SW 1271 (cell line): ENCODE results near the gene FHOD3.
A peak's percentile ranks its signal among the peaks of the same experiment; 100 is the strongest.
"Not testable (repeated sequence)": the region's sequence is repeated elsewhere in the genome, so short reads cannot be mapped to it uniquely, and the experiment has no call there.

Experiments
- DNase-seq, 2 experiments: peaks; one replicate each; lab custom pipeline; 2025; lab: John Stamatoyannopoulos, UW

The FHOD3 gene

GRCh38 chr18:36786686-36787085, 489.2 kb downstream of the FHOD3 start:
- DNase-seq, result no peak

- no peak for DNase-seq
These were observed 495.2 kb downstream of the FHOD3 start for GRCh38 chr18:36792634-36793283.

GRCh38 chr18:36798738-36799473, 501.4 kb downstream of the FHOD3 start:
- no peak for DNase-seq

GRCh38 chr18:36805105-36805504, 507.6 kb downstream of the FHOD3 start:
- no peak for DNase-seq

GRCh38 chr18:36808681-36809080, 511.2 kb downstream of the FHOD3 start:
- DNase-seq, result peak in 1 of 2 experiments; percentile 10

- DNase-seq, result peak; percentile 47 to 74
These were observed 512.3 kb downstream of the FHOD3 start for GRCh38 chr18:36809590-36810381.

GRCh38 chr18:36811430-36811829, 513.9 kb downstream of the FHOD3 start:
- DNase-seq, result no peak

- no peak for DNase-seq
These were observed 514.4 kb downstream of the FHOD3 start for GRCh38 chr18:36811955-36812354.

GRCh38 chr18:36812678-36813077, 515.2 kb downstream of the FHOD3 start:
- no peak for DNase-seq

- no peak for DNase-seq
These were observed 515.7 kb downstream of the FHOD3 start for GRCh38 chr18:36813101-36813775.

GRCh38 chr18:36813824-36814223, 516.3 kb downstream of the FHOD3 start:
- DNase-seq, result no peak

GRCh38 chr18:36814994-36815393, 517.5 kb downstream of the FHOD3 start:
- no peak for DNase-seq

GRCh38 chr18:36816096-36816495, 518.6 kb downstream of the FHOD3 start:
- not testable (repeated sequence) for DNase-seq

- no peak for DNase-seq
These were observed 519.5 kb downstream of the FHOD3 start for GRCh38 chr18:36817039-36817438.

- no peak for DNase-seq
These were observed 521.1 kb downstream of the FHOD3 start for GRCh38 chr18:36818652-36819051.

- no peak for DNase-seq
These were observed 522.1 kb downstream of the FHOD3 start for GRCh38 chr18:36819621-36820020.

GRCh38 chr18:36821681-36822080, 524.2 kb downstream of the FHOD3 start:
- no peak for DNase-seq

- no peak for DNase-seq
These were observed 528.0 kb downstream of the FHOD3 start for GRCh38 chr18:36825526-36825925.

- DNase-seq, result no peak
These were observed 529.0 kb downstream of the FHOD3 start for GRCh38 chr18:36826556-36826955.

GRCh38 chr18:36828157-36828629, 530.7 kb downstream of the FHOD3 start:
- peak in 1 of 2 experiments; percentile 40 for DNase-seq

GRCh38 chr18:36828630-36829361, 531.3 kb downstream of the FHOD3 start, which contains the start of the genes KIAA1328 and TPGS2:
KIAA1328 (plus strand) TSS chr18:36829127; CDS start chr18:36829139, 12 bp downstream.
TPGS2 (minus strand) TSS chr18:36829002; CDS start chr18:36828767, 235 bp downstream.
- peak; percentile 77 to 83 for DNase-seq
